Germinal center (tissue), 1 donor: Measurements from ENCODE around the gene TBC1D1.
A peak's percentile ranks its signal among the peaks of the same experiment; 100 is the strongest.

Experiments
- DNase-seq: peaks from one replicate; pipeline ENCODE4 v3.0.0; 2012; ENCODE audit warnings: mixed read lengths, low spot score

The TBC1D1 gene

DNA sequence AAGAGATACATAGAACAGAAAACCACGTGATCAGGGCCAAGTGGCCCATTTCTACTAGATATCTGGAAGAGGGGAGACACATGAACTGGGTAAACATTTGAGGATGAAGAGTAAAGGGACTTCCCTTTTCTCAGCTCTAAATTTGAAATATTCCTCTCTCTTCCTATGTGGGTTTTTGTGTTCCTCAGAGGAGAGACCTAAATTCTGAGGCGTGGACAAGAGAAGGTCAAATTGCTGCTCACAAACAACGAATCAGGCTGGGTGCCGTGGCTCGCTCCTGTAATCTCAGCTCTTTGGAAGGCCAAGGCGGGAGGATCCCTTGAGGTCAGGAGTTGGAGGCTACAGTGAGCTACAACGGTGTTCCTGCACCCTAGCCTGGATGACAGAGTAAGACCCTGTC, 285.3 kb downstream of the TBC1D1 start:
- DNase-seq: no peak

DNA sequence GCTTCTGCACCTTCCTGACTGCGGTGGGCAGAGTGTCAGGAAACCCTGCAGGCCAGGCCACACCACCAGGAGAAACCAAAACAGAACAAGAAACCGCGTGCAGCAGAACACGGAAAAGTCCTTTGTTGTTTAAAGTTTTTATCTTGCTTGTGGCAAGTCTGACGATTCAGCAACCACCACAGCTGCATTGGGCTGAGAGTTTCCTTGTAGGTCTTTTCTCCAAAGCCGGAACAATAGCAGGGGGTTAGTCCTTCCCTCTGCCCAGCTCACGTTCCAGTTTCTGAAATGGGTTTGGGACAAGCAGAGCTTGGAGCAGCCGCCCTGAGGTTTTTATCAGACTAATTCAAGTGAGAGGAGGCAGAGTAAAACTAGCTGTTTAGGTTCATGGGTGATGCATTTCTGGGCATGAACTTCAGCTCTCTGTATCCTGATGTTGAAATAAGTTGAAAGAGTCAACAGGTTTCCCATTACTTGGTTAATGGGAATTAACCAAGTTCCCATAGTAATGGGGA, 286.2 kb downstream of the TBC1D1 start:
- DNase-seq: no peak

DNA sequence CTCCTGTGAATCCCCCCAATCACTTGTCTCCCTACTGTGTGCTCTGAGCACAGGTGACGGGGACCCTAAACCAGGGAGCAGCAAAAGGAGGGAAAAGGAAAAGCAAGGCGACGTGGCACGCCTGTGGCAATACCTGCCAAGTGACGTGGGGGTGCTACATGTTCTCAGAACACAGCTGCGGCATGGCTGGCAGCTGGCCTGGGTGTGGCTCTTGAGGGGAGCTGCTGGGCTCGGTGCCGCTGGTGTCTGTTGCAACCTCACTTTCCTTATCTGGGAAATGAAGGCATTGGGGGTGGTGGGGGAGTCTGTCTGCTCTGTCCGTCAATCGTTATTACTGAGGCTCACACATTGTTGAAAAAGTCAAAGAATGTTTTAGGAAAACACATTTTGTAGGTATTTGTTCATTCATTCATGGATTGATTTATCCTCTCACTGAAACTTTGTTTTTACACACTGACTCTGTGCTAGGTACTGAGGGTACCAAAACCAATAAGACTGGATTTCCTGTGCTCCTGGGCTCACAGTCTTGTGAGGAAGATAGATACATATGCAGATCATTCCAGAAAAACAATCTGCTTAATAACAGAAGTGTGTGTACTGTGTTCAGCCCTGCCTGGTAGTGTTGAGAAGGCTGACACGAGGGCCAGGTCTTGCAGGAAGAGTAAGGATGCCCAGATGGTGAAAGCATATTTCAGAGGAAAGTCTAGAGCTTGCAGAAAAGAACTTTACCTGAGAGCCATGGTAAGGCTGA, 286.9 kb downstream of the TBC1D1 start:
- DNase-seq: no peak

DNA sequence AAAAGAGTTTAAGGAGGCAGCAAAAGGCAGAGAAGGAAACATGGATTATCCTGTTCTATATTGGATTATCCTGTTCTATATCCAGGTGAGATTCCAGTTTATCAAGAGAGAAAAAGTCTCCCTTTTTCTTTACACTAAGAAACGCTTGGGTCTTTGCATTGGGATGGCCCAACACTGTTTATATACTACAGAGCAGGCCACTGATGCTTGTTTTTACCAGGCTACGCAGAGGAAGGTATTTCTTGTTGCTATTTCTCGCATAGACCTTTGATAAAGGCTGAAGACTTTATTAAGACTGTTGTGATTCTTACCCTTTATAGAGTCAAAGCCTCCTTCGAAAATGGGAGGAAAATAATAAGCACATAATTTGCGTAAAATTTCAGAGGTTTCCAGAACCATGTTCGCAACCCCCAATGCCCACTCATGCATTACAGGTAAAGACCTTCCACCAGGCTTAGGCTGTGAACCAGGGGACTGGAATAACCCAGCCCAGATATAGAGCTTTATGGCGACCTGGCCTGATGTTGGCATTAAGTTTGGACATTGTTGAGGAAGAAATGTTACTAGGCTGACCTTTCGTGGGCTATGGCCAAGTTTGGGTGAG, 287.6 kb downstream of the TBC1D1 start:
- DNase-seq: no peak

DNA sequence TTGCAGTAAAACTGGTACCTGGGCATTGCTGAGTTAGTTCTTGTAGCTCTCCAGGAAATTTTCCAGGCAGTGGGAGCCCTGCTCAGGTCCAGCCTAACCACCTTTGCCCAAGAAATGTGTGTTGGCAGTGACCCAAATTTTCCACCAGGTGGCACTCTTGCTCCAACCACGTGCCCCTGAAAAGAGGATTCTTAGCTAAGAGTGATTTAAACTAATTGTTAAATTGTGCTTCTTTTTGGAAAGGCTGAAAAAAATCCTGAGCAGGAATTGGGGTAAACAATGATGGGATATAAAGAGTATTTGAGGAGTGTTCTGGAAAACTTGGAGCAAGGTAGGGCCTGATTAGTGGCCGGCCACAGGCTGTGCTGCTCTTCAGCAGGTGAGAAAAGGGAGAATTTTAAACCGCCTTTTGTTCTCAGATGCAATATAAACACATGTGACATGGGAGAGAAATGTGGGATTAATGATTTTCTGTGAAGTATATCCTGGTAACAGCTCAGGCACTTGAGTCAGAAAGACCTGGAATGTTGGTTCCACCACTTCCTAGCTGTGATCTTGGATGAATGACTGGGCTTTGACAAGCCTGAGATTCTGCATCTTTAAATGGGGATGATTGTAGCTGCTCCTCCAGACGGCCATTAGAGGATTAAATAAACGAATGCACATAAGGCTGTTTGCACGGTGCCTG, 288.9 kb downstream of the TBC1D1 start:
- peak; percentile 69 for DNase-seq

DNA sequence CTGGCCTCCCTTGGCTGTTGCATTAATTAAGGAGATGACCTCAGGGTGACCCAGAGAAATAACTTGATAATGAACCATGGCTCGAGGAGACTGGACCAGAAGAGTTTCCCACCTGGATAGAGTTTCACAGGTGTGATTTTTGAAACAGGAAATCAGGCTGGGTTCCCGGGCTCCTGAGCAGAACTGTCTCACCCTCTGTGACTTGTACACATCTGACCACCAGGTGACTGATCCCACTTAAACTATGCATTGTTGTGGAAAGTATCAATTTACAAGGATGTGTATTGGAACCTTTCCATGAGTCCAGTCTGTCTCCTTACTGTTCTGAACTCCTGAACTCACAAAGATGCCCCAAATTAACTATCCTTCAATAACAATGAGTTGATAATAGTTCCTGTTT, 289.6 kb downstream of the TBC1D1 start:
- DNase-seq: no peak

DNA sequence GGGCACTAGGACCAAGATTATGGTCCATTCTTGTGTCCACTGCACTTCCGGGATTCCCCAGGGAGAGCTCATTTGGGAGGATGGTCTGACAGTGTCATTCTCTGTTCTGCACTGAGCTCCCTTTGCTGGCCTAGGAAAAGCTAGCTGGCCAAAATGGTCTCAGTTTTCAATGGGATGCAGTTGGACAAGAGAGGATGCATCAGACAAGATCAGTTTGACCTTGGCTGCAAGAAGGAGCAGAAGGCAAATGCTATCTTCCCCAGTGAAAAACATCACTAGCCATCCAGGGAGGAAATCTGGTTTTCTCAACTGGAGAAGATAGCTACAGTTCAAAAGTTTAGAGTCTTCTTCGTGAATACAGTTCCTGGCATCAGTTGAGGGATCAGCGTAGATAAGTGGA, 290.4 kb downstream of the TBC1D1 start:
- DNase-seq: no peak

DNA sequence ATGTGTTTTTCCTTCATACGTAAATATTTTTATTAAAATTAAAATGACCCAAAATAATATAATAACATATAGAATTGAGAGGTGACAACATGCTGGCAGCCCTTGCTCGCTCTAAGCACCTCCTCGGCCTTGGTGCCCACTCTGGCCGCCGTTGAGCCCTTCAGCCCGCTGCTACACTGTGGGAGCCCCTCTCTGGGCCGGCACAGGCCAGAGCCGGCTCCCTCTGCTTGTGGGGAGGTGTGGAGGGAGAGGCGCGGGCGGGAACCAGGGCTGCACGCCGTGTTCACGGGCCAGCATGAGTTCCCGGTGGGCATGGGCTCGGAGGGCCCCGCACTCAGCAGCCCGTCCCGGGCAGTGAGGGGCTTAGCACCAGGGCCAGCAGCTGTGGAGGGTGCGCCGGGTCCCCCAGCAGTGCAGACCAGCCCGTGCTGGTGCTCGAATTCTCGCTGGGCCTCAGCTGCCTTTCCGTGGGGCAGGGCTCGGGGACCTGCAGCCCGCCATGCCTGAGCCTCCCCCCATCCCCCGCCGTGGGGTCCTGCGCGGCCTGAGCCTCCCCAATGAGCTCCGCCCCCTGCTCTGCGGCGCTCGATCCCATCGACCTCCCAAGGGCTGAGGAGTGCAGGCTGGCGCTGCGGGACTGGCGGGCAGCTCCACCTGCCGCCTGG, 291.6 kb downstream of the TBC1D1 start:
- no peak for DNase-seq

DNA sequence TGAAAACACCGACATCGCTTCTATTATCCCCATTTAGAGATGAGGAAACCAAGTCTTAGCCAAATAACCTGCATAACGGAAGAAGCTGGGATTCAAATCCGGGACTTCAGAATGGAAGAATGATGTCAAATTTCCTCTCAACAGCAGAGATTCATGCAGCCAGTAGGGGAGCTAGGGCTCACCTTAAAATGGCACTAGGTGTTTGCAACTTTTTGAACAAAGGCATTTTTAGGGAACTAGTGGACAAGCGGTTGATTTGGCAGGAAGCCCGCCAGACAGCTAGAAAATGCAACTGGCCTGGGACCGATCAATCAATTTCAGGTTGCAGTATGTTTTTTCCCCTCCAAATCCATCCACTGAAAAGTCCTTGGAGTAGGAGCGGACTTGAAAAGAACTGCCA, 293.5 kb downstream of the TBC1D1 start:
- no peak for DNase-seq

DNA sequence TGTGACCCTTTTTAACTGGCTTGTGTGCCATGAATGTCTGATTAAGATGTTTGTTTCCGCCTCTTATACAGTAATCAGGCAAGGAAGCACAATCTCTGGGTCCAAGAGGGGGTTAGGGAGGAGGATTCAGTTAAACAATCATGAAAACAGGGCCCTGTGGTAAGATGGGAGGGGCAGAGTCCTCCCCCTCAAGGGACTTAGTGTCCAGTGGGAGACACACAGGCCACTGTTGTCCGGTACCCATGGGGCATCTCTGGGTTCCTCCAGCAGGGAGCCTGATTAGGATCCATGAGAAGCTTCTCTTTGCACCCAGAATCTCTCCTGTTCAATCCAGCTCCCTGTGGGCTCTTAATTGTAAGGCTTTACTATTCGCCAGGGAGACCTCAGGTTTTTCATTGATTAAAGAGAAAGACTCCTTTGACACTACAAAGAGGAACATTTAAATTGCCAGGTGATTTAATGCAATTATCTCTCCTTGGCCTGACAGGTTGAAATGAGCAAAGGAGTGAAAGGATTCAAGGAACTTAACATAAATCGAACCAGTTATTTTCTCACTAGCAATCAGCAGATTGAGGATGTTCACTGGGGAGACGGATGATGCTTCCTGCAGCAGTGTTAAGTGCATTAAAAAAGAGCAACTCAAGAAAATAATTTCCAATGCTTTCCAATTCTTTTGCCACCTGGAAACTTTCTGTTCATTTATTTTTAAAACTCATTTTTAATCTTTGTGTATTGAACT, 294.7 kb downstream of the TBC1D1 start:
- DNase-seq: no peak

DNA sequence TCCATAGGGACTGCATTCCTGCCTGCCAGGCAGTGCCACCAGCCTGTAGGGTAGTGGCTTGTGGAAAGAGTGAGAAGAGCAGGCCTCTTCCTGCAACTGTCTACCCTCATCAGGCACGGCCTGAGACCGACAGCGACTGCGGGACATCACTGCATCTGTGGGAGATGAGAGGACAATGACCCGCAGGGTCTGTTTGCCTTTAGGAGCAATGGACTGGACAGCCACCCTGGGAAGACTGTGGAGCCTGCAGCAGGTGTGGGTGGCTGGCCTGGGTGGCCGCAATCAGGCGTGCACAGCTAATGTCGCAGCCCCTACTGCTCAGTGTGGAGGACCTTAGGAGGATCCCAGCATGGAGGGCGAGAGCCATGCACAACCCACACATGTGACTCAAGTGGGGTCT, 297.3 kb downstream of the TBC1D1 start:
- DNase-seq: no peak

DNA sequence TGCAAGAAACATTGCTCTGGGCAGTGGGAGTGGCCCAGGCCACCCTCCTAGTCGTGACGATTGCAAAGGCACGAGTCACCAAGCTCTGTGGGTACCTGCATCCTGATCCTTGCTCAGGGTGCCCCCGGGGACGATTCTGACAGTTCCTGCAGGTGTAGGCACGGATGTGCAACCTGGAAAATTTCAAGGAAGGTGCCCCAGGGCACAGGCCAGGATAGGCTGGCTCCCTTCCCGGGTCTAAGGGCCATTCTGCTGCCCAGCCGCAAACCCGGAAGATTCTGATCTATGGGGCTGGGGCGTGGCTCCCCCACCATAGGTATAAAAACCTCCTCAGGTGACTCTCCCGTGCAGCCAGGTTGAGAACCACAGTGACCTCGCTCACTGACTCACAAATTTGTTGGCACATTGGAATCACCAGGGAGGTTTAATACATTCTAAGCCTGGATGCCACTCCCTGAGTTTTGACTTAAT, 297.8 kb downstream of the TBC1D1 start:
- no peak for DNase-seq
